ENCODE data around the gene IFT52.

Gene IFT52

GRCh38 chr20:43543138-43543537 lies 47.6 kb upstream of the IFT52 start:
- Histone ChIP-seq H3K27me3 (ENCODE audit: control insufficient read depth in 3 of 3, insufficient read depth in 3 of 3, low read depth in 1 of 3, low read length in 3 of 3) (no peaks in the 10 kb centered on the region), H2BK120ac (ENCODE audit: low read depth, low read length) (no peak overlapping the region), H2BK12ac (ENCODE audit: low read length) (no peak overlapping the region), H2AFZ (ENCODE audit: low read length) (no peak overlapping the region), H2BK5ac (ENCODE audit: low read length) (no peak overlapping the region), H2BK15ac (ENCODE audit: low read length) (no peak overlapping the region), H4K91ac (ENCODE audit: low read depth, low read length, poor library complexity) (no peak overlapping the region), H3K79me1 (ENCODE audit: low read depth, low read length) (no peaks in the 10 kb centered on the region), H3K9ac (ENCODE audit: low read depth, low read length, poor library complexity) (no peak overlapping the region), H4K8ac (ENCODE audit: low read depth, low read length) (no peak overlapping the region), H3K18ac (ENCODE audit: low read length) (no peak overlapping the region), H3K9me3 (replicated peaks in 1 of 2; ENCODE audit: control insufficient read depth in 2 of 2, insufficient read depth in 1 of 2, low read depth in 1 of 2, low read length in 2 of 2) (peaks cover under 1 to 4% of the 10 kb centered on the region in 2 donors), H3K4ac (ENCODE audit: low read length) (no peak overlapping the region), H2AK5ac (ENCODE audit: low read depth, low read length) (no peak overlapping the region), H3K23ac (ENCODE audit: low read depth, low read length, poor library complexity) (no peak overlapping the region), H3K4me3 (ENCODE audit: low read length in 2 of 2) (no peak overlapping the region), H3K4me2 (ENCODE audit: insufficient read depth, low read length, poor library complexity, severe bottlenecking) (no peak overlapping the region), H3K14ac (ENCODE audit: low read length) (no peak overlapping the region), H3K36me3 (replicated peaks in 1 of 2; ENCODE audit: control insufficient read depth in 2 of 2, insufficient read depth in 2 of 2, low read length in 2 of 2) (peaks cover 0 to 19% of the 10 kb centered on the region in 2 donors), H3K27ac (replicated peaks; ENCODE audit: low read length) (no peak overlapping the region), H3K4me1 (ENCODE audit: control insufficient read depth in 2 of 2, insufficient read depth in 1 of 2, low read depth in 1 of 2, low read length in 2 of 2) (no peaks in the 10 kb centered on the region)
- DNase-seq (ENCODE audit: low spot score): no peak
- no CpG with 5 or more reads among the region's 5 CpGs for WGBS, 2 donors (ENCODE audit: extremely low coverage in 2 of 2, insufficient read length in 2 of 2, insufficient replicate concordance in 1 of 2)

GRCh38 chr20:43544501-43544900 lies 46.2 kb upstream of the IFT52 start:
- no peaks in the 10 kb centered on the region for H3K79me1 ChIP-seq (ENCODE audit: low read depth, low read length)
- no CpG with 5 or more reads among the region's 9 CpGs for WGBS, 2 donors (ENCODE audit: extremely low coverage in 2 of 2, insufficient read length in 2 of 2, insufficient replicate concordance in 1 of 2)
- H3K27ac ChIP-seq (replicated peaks; ENCODE audit: low read length): no peak overlapping the region
- no peak overlapping the region for H3K23ac ChIP-seq (ENCODE audit: low read depth, low read length, poor library complexity)
- no peak for DNase-seq (ENCODE audit: low spot score)
- no peak overlapping the region for H3K14ac ChIP-seq (ENCODE audit: low read length)
- no peak overlapping the region for H3K18ac ChIP-seq (ENCODE audit: low read length)
- H3K9me3 ChIP-seq (replicated peaks in 1 of 2; ENCODE audit: control insufficient read depth in 2 of 2, insufficient read depth in 1 of 2, low read depth in 1 of 2, low read length in 2 of 2): peaks cover 2 to 4% of the 10 kb centered on the region in 2 donors
- H2BK12ac ChIP-seq (ENCODE audit: low read length): no peak overlapping the region
- no peak overlapping the region for H4K8ac ChIP-seq (ENCODE audit: low read depth, low read length)
- H3K9ac ChIP-seq (ENCODE audit: low read depth, low read length, poor library complexity): no peak overlapping the region
- H4K91ac ChIP-seq (ENCODE audit: low read depth, low read length, poor library complexity): no peak overlapping the region
- H2BK120ac ChIP-seq (ENCODE audit: low read depth, low read length): no peak overlapping the region
- no peaks in the 10 kb centered on the region for H3K4me1 ChIP-seq (ENCODE audit: control insufficient read depth in 2 of 2, insufficient read depth in 1 of 2, low read depth in 1 of 2, low read length in 2 of 2)
- H3K4me3 ChIP-seq (ENCODE audit: low read length in 2 of 2): no peak overlapping the region
- H2BK5ac ChIP-seq (ENCODE audit: low read length): no peak overlapping the region
- H3K27me3 ChIP-seq (ENCODE audit: control insufficient read depth in 3 of 3, insufficient read depth in 3 of 3, low read depth in 1 of 3, low read length in 3 of 3): no peaks in the 10 kb centered on the region
- no peak overlapping the region for H2AFZ ChIP-seq (ENCODE audit: low read length)
- no peak overlapping the region for H2BK15ac ChIP-seq (ENCODE audit: low read length)
- H3K4ac ChIP-seq (ENCODE audit: low read length): no peak overlapping the region
- peaks cover 0 to 19% of the 10 kb centered on the region in 2 donors for H3K36me3 ChIP-seq (replicated peaks in 1 of 2; ENCODE audit: control insufficient read depth in 2 of 2, insufficient read depth in 2 of 2, low read length in 2 of 2)
- H2AK5ac ChIP-seq (ENCODE audit: low read depth, low read length): no peak overlapping the region
- H3K4me2 ChIP-seq (ENCODE audit: insufficient read depth, low read length, poor library complexity, severe bottlenecking): no peak overlapping the region

- no peak overlapping the region for H3K9ac ChIP-seq (ENCODE audit: low read depth, low read length, poor library complexity)
- peaks cover 0 to 12% of the 10 kb centered on the region in 2 donors for H3K36me3 ChIP-seq (replicated peaks in 1 of 2; ENCODE audit: control insufficient read depth in 2 of 2, insufficient read depth in 2 of 2, low read length in 2 of 2)
- no peak overlapping the region for H3K14ac ChIP-seq (ENCODE audit: low read length)
- WGBS, 2 donors (ENCODE audit: extremely low coverage in 2 of 2, insufficient read length in 2 of 2, insufficient replicate concordance in 1 of 2): no CpG with 5 or more reads among the region's 4 CpGs
- peaks cover 2 to 4% of the 10 kb centered on the region in 2 donors for H3K9me3 ChIP-seq (replicated peaks in 1 of 2; ENCODE audit: control insufficient read depth in 2 of 2, insufficient read depth in 1 of 2, low read depth in 1 of 2, low read length in 2 of 2)
- H2BK15ac ChIP-seq (ENCODE audit: low read length): no peak overlapping the region
- no peak overlapping the region for H3K4me3 ChIP-seq (ENCODE audit: low read length in 2 of 2)
- no peak overlapping the region for H2BK12ac ChIP-seq (ENCODE audit: low read length)
- H3K23ac ChIP-seq (ENCODE audit: low read depth, low read length, poor library complexity): no peak overlapping the region
- no peak overlapping the region for H3K27ac ChIP-seq (replicated peaks; ENCODE audit: low read length)
- H3K79me1 ChIP-seq (ENCODE audit: low read depth, low read length): no peaks in the 10 kb centered on the region
- no peaks in the 10 kb centered on the region for H3K4me1 ChIP-seq (ENCODE audit: control insufficient read depth in 2 of 2, insufficient read depth in 1 of 2, low read depth in 1 of 2, low read length in 2 of 2)
- H4K91ac ChIP-seq (ENCODE audit: low read depth, low read length, poor library complexity): no peak overlapping the region
- no peak overlapping the region for H3K18ac ChIP-seq (ENCODE audit: low read length)
- no peak overlapping the region for H2AK5ac ChIP-seq (ENCODE audit: low read depth, low read length)
- no peak overlapping the region for H4K8ac ChIP-seq (ENCODE audit: low read depth, low read length)
- no peak overlapping the region for H2AFZ ChIP-seq (ENCODE audit: low read length)
- H2BK5ac ChIP-seq (ENCODE audit: low read length): no peak overlapping the region
- no peak overlapping the region for H2BK120ac ChIP-seq (ENCODE audit: low read depth, low read length)
- H3K4ac ChIP-seq (ENCODE audit: low read length): no peak overlapping the region
- H3K27me3 ChIP-seq (ENCODE audit: control insufficient read depth in 3 of 3, insufficient read depth in 3 of 3, low read depth in 1 of 3, low read length in 3 of 3): no peaks in the 10 kb centered on the region
- no peak overlapping the region for H3K4me2 ChIP-seq (ENCODE audit: insufficient read depth, low read length, poor library complexity, severe bottlenecking)
- no peak for DNase-seq (ENCODE audit: low spot score)
Measured at GRCh38 chr20:43545837-43546578, 44.7 kb upstream of the IFT52 start.

- peaks cover 2 to 4% of the 10 kb centered on the region in 2 donors for H3K9me3 ChIP-seq (replicated peaks in 1 of 2; ENCODE audit: control insufficient read depth in 2 of 2, insufficient read depth in 1 of 2, low read depth in 1 of 2, low read length in 2 of 2)
- H4K8ac ChIP-seq (ENCODE audit: low read depth, low read length): no peak overlapping the region
- no peak overlapping the region for H3K4me3 ChIP-seq (ENCODE audit: low read length in 2 of 2)
- no peaks in the 10 kb centered on the region for H3K79me1 ChIP-seq (ENCODE audit: low read depth, low read length)
- no peak overlapping the region for H3K27ac ChIP-seq (replicated peaks; ENCODE audit: low read length)
- H3K27me3 ChIP-seq (ENCODE audit: control insufficient read depth in 3 of 3, insufficient read depth in 3 of 3, low read depth in 1 of 3, low read length in 3 of 3): no peaks in the 10 kb centered on the region
- no peak overlapping the region for H3K9ac ChIP-seq (ENCODE audit: low read depth, low read length, poor library complexity)
- peaks cover 0 to 6% of the 10 kb centered on the region in 2 donors for H3K36me3 ChIP-seq (replicated peaks in 1 of 2; ENCODE audit: control insufficient read depth in 2 of 2, insufficient read depth in 2 of 2, low read length in 2 of 2)
- no peak overlapping the region for H3K23ac ChIP-seq (ENCODE audit: low read depth, low read length, poor library complexity)
- no peak overlapping the region for H2AFZ ChIP-seq (ENCODE audit: low read length)
- no peak overlapping the region for H3K18ac ChIP-seq (ENCODE audit: low read length)
- no peak overlapping the region for H2BK15ac ChIP-seq (ENCODE audit: low read length)
- no peak overlapping the region for H3K14ac ChIP-seq (ENCODE audit: low read length)
- H2BK12ac ChIP-seq (ENCODE audit: low read length): no peak overlapping the region
- no peak overlapping the region for H3K4me2 ChIP-seq (ENCODE audit: insufficient read depth, low read length, poor library complexity, severe bottlenecking)
- no peak overlapping the region for H4K91ac ChIP-seq (ENCODE audit: low read depth, low read length, poor library complexity)
- no peak overlapping the region for H2AK5ac ChIP-seq (ENCODE audit: low read depth, low read length)
- H3K4me1 ChIP-seq (ENCODE audit: control insufficient read depth in 2 of 2, insufficient read depth in 1 of 2, low read depth in 1 of 2, low read length in 2 of 2): no peaks in the 10 kb centered on the region
- H2BK5ac ChIP-seq (ENCODE audit: low read length): no peak overlapping the region
- no peak overlapping the region for H3K4ac ChIP-seq (ENCODE audit: low read length)
- no CpG with 5 or more reads among the region's 5 CpGs for WGBS, 2 donors (ENCODE audit: extremely low coverage in 2 of 2, insufficient read length in 2 of 2, insufficient replicate concordance in 1 of 2)
- no peak for DNase-seq (ENCODE audit: low spot score)
- H2BK120ac ChIP-seq (ENCODE audit: low read depth, low read length): no peak overlapping the region
Measured at GRCh38 chr20:43548273-43548880, 42.4 kb upstream of the IFT52 start.

All from neuronal stem cell (in vitro differentiated cells).